Measurements from ENCODE around the gene TEAD3. TPM values are rescaled to one million over a fixed set of nuclear protein-coding genes. Genes with fewer than 3 reads are reported as not detected.

Gene TEAD3
- total RNA-seq, 1 donor = 11.2 TPM

GRCh38 chr6:35483893-35484645 lies 12.8 kb downstream of the TEAD3 start:
- no peak overlapping the region for H3K27ac ChIP-seq (ENCODE audit: low read depth, low read length)
- no peaks in the 10 kb centered on the region for H3K9me3 ChIP-seq (ENCODE audit: low read depth, low read length)
- no peak overlapping the region for H2AFZ ChIP-seq (ENCODE audit: low read length)
- DNase-seq (ENCODE audit: insufficient read length, low spot score, missing footprints) = peak; percentile 75
- TF ChIP-seq CTCF (IDR thresholded peaks at IDR 0.05; ENCODE audit: extremely low read depth, low read depth, low read length) = no peak
- H3K36me3 ChIP-seq (ENCODE audit: insufficient read depth, low read length) = peaks cover 15% of the 10 kb centered on the region
- H4K20me1 ChIP-seq (ENCODE audit: insufficient read depth, low read length) = peaks cover 15% of the 10 kb centered on the region
- H3K27me3 ChIP-seq (ENCODE audit: insufficient read depth, low read length) = no peaks in the 10 kb centered on the region
- H3K4me1 ChIP-seq (ENCODE audit: insufficient read depth, low read length) = peaks cover 26% of the 10 kb centered on the region
- peaks cover 43% of the 10 kb centered on the region for H3K79me2 ChIP-seq (ENCODE audit: insufficient read depth, low read length)
- no peak overlapping the region for H3K4me3 ChIP-seq (ENCODE audit: insufficient read depth, low read length)
- no peak overlapping the region for H3K4me2 ChIP-seq (ENCODE audit: insufficient read depth, low read length)

DNA sequence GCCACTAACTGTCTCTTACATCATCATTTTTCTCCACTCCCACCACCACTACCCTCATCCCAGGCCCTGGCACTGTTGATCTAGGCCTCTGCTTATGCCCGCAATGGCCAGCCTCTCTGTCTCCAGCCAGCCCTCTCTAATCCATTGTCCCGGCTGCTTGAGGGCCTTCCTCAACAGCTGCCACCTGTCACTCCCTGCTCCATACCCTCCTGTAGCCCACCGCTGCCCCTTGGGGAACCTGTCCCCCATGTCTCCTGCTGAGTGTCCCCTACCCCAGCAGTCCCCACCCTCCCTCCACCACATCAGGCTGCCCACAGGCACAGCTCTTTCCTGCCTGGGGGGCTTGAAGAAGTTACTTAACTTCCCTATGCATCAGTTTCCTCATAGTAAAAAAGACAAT lies 13.4 kb downstream of the TEAD3 start:
- Histone ChIP-seq H3K27ac (ENCODE audit: low read depth, low read length) (no peak overlapping the region), H3K4me3 (ENCODE audit: insufficient read depth, low read length) (no peak overlapping the region), H3K4me2 (ENCODE audit: insufficient read depth, low read length) (no peak overlapping the region), H3K79me2 (ENCODE audit: insufficient read depth, low read length) (peaks cover 42% of the 10 kb centered on the region), H3K27me3 (ENCODE audit: insufficient read depth, low read length) (no peaks in the 10 kb centered on the region), H3K36me3 (ENCODE audit: insufficient read depth, low read length) (peaks cover 15% of the 10 kb centered on the region), H3K4me1 (ENCODE audit: insufficient read depth, low read length) (peaks cover 26% of the 10 kb centered on the region), H4K20me1 (ENCODE audit: insufficient read depth, low read length) (peaks cover 15% of the 10 kb centered on the region), H2AFZ (ENCODE audit: low read length) (no peak overlapping the region), H3K9me3 (ENCODE audit: low read depth, low read length) (no peaks in the 10 kb centered on the region)
- no peak for DNase-seq (ENCODE audit: insufficient read length, low spot score, missing footprints)
- no peak for TF ChIP-seq CTCF (IDR thresholded peaks at IDR 0.05; ENCODE audit: extremely low read depth, low read depth, low read length)

DNA sequence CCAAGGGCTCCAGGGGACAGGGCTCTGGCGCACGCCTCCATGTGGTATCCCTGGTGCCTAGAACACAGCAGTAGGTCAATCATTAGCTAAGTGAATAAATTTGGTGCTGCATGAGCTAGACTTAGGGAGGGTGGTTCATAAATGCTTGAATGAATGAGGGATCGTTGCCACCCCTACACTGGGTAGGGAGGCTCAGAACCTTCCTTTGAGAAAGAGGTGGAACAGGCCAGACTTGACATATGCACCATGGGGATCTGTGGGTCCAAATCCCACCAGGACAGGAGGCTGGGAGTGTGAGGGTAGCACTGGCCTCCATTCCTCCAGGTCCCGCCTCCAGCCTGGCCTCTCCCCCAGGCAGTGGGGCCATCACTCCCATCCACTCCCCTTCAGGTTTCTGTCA lies 13.8 kb downstream of the TEAD3 start:
- TF ChIP-seq CTCF (IDR thresholded peaks at IDR 0.05; ENCODE audit: extremely low read depth, low read depth, low read length) = no peak
- Histone ChIP-seq H3K4me2 (ENCODE audit: insufficient read depth, low read length) (no peak overlapping the region), H3K27ac (ENCODE audit: low read depth, low read length) (no peak overlapping the region), H3K4me1 (ENCODE audit: insufficient read depth, low read length) (peaks cover 22% of the 10 kb centered on the region), H4K20me1 (ENCODE audit: insufficient read depth, low read length) (peaks cover 15% of the 10 kb centered on the region), H3K27me3 (ENCODE audit: insufficient read depth, low read length) (no peaks in the 10 kb centered on the region), H3K9me3 (ENCODE audit: low read depth, low read length) (no peaks in the 10 kb centered on the region), H3K4me3 (ENCODE audit: insufficient read depth, low read length) (no peak overlapping the region), H3K79me2 (ENCODE audit: insufficient read depth, low read length) (peaks cover 38% of the 10 kb centered on the region), H3K36me3 (ENCODE audit: insufficient read depth, low read length) (peaks cover 18% of the 10 kb centered on the region), H2AFZ (ENCODE audit: low read length) (no peak overlapping the region)
- peak; percentile 62 for DNase-seq (ENCODE audit: insufficient read length, low spot score, missing footprints)

DNA sequence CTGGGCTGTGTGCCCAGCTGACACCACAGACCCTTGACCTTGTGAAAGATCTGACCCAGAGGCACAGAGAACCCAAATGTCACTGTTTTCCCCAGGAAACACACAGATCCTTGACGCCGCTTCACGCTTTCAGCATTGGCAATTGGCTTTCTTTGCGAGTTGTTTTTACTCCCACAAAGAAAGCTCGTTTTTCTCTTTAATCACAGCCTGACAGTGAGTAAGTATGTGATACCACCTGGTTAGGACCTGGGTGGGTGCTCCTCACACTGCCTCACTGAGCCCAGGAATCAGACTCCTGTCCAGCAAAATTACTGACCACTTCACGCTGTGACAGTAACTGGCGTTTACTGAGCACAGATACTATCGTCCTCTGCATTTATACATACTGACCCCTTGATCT lies 15.7 kb downstream of the TEAD3 start:
- H3K36me3 ChIP-seq (ENCODE audit: insufficient read depth, low read length) = peaks cover 23% of the 10 kb centered on the region

More for the DNA sequence above, 15.7 kb downstream of the TEAD3 start:
- Histone ChIP-seq H3K4me1 (ENCODE audit: insufficient read depth, low read length) (peaks cover 16% of the 10 kb centered on the region), H2AFZ (ENCODE audit: low read length) (no peak overlapping the region), H3K4me3 (ENCODE audit: insufficient read depth, low read length) (no peak overlapping the region), H4K20me1 (ENCODE audit: insufficient read depth, low read length) (peaks cover 11% of the 10 kb centered on the region), H3K9me3 (ENCODE audit: low read depth, low read length) (no peaks in the 10 kb centered on the region), H3K79me2 (ENCODE audit: insufficient read depth, low read length) (peaks cover 22% of the 10 kb centered on the region), H3K27ac (ENCODE audit: low read depth, low read length) (no peak overlapping the region), H3K4me2 (ENCODE audit: insufficient read depth, low read length) (no peak overlapping the region), H3K27me3 (ENCODE audit: insufficient read depth, low read length) (no peaks in the 10 kb centered on the region)
- DNase-seq (ENCODE audit: insufficient read length, low spot score, missing footprints) = peak; percentile 23
- TF ChIP-seq CTCF (IDR thresholded peaks at IDR 0.05; ENCODE audit: extremely low read depth, low read depth, low read length) = no peak

Data from osteoblast (primary cell).